Neural progenitor cell (in vitro differentiated cells): ENCODE data around the gene NPAP1.

Source experiments
- EZH2 ChIP-seq: fragments of 200-600 bp; sonication (generic); IDR thresholded peaks from 2 replicates; pipeline ENCODE4 v1.6.1; 2017; ENCODE audit warnings: antibody characterized with exemption, mild to moderate bottlenecking, moderate library complexity
- EZH2phosphoT487 ChIP-seq: fragments of 200-600 bp; sonication (generic); IDR thresholded peaks from 2 replicates; pipeline ENCODE4 v1.6.1; 2017; ENCODE audit warnings: antibody characterized with exemption
- TF ChIP-seq, protein P1 (sequence below): fragments of 200-600 bp; sonication (generic); IDR thresholded peaks from 2 replicates; pipeline ENCODE4 v1.5.1; 2017; ENCODE audit warnings: antibody characterized with exemption, mild to moderate bottlenecking

DNA sequence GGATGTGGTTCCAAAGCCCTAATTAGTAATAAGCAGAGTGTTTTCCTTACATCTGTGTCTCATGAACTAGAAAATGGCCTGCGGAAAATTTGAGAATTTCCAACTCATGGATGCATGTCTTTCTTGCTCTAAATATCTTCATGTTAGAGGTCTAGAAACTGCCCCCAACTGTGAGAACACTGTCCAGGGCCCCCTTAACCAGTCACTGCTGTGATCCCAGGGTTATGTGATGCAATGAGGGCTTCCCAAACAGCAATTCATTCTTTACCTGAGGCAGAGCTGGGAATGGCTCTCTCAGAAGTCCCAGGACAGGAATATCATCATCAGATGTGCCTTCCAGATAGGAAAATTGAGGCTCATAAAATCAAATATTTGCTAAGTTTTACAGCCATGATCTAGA is 8.2 kb downstream of the NPAP1 start:
- TF ChIP-seq, protein P1, sequence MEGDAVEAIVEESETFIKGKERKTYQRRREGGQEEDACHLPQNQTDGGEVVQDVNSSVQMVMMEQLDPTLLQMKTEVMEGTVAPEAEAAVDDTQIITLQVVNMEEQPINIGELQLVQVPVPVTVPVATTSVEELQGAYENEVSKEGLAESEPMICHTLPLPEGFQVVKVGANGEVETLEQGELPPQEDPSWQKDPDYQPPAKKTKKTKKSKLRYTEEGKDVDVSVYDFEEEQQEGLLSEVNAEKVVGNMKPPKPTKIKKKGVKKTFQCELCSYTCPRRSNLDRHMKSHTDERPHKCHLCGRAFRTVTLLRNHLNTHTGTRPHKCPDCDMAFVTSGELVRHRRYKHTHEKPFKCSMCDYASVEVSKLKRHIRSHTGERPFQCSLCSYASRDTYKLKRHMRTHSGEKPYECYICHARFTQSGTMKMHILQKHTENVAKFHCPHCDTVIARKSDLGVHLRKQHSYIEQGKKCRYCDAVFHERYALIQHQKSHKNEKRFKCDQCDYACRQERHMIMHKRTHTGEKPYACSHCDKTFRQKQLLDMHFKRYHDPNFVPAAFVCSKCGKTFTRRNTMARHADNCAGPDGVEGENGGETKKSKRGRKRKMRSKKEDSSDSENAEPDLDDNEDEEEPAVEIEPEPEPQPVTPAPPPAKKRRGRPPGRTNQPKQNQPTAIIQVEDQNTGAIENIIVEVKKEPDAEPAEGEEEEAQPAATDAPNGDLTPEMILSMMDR, result no peak
- TF ChIP-seq EZH2phosphoT487, result no peak
- no peak for TF ChIP-seq EZH2
